ENCODE results near the gene EEF2KMT.
"Not testable (repeated sequence)": the region's sequence is repeated elsewhere in the genome, so short reads cannot be mapped to it uniquely, and the experiment has no call there.

GRCh38 chr16:5096437-5097060 is 1.0 kb downstream of the EEF2KMT start:
- not testable (repeated sequence) for TF ChIP-seq CTCF, POLR2A, POLR2AphosphoS5, EP300 (IDR thresholded peaks at IDR 0.05)
